H7 (cell line): ENCODE measurements around the gene TGFBR2. TPM values are rescaled to one million over a fixed set of nuclear protein-coding genes. Genes with fewer than 3 reads are reported as not detected.

ENCODE experiments used
- DNase-seq: peaks from one replicate; pipeline ENCODE4 v3.0.0; 2012
- H3K27me3 ChIP-seq: 2 replicates; pipeline ENCODE4 v1.6.0; 2011; ENCODE audit warnings: mild to moderate bottlenecking, low read length; ENCODE audit not compliant: control insufficient read depth, insufficient read depth
- H3K36me3 ChIP-seq: replicated peaks from 2 replicates; pipeline ENCODE4 v1.5.1; 2011; ENCODE audit warnings: low read length; ENCODE audit not compliant: control insufficient read depth, insufficient read depth
- H3K4me3 ChIP-seq: 2 replicates; pipeline ENCODE4 v1.5.1; 2011; ENCODE audit warnings: low read depth, mild to moderate bottlenecking, control low read depth, low read length, moderate library complexity; ENCODE audit not compliant: insufficient read depth
- total RNA-seq: library from RNA; depleted of rRNA; stranded (reverse); fragments of >200 nt; shearing (Covaris generic); gene quantifications from 2 replicates; pipeline ENCODE4 v1.2.3, GENCODE V29; 2014

The TGFBR2 gene
- total RNA-seq, 1 experiment from 2014 or later = 4.3 TPM

GRCh38 chr3:30631243-30631904 lies 25.0 kb downstream of the TGFBR2 start:
- DNase-seq = no peak
- H3K27me3 ChIP-seq = no peaks in the 10 kb centered on the region

DNA sequence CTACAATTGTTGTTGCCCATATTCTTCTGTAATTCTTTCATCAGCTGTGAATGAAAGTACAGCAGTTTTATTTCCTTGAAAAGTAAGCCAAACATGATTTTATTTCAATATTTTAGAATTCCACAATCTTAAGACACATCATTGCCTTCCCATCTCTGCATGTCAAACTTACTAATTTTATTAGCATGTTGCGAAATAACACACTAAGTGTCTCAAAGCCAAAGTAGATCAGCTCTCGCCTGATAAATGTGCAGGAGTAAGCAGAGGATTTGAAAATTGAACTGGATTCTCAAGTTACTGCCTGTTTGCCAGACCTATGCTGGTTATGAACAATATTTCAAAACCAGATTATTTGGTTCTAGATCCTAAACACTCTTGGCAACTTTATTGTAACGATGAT lies 25.7 kb downstream of the TGFBR2 start:
- DNase-seq = no peak
- no peak overlapping the region for H3K4me3 ChIP-seq
- no peaks in the 10 kb centered on the region for H3K27me3 ChIP-seq
- H3K36me3 ChIP-seq = peaks cover 2% of the 10 kb centered on the region; the same call in 1 of the 2 replicates

More at GRCh38 chr3:30631243-30631904, 25.0 kb downstream of the TGFBR2 start:
- Histone ChIP-seq H3K36me3 (peaks cover 2% of the 10 kb centered on the region; the same call in 1 of the 2 replicates), H3K4me3 (no peak overlapping the region)

DNA sequence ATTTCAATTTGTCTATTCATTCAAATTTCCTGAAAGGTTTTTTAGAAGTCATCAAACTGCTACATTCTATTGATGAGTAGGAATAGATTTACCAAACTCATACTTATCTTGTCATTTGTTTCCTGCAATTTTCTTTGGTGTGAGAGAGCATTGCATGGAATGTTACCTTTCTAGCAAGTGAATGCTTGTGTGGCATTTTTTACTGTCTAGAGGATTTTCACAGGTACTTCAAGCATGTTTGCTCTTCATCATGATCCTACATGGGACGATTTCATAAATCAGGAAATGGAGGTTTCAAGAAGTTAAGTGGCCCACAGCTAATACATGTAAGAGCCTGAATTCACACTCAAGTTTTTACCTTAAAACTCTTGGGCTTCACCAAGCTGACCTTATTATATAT lies 26.1 kb downstream of the TGFBR2 start:
- Histone ChIP-seq H3K36me3 (peaks cover 2% of the 10 kb centered on the region; the same call in 1 of the 2 replicates), H3K27me3 (no peaks in the 10 kb centered on the region), H3K4me3 (no peak overlapping the region)
- no peak for DNase-seq

DNA sequence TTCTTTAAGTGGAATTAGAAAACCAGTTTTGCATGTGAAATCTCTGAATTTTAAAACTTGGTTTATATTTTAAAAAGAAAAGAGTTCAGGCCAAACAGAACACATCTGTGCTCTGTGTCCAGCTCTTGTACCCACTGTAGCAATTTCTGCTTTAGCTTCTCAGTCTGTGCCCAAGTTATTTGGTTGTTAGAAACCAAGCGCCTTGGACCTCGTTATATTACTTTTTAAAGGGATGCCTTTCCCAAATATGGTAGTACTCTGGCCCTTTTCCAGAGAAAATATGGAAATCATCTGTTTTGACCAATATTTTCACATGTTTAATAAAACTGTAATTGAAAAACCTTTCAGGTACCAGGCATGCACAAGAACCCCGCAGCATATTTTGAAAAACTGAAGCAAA lies 27.3 kb downstream of the TGFBR2 start:
- no peak for DNase-seq
- H3K36me3 ChIP-seq = peaks cover 2% of the 10 kb centered on the region; the same call in 1 of the 2 replicates

DNA sequence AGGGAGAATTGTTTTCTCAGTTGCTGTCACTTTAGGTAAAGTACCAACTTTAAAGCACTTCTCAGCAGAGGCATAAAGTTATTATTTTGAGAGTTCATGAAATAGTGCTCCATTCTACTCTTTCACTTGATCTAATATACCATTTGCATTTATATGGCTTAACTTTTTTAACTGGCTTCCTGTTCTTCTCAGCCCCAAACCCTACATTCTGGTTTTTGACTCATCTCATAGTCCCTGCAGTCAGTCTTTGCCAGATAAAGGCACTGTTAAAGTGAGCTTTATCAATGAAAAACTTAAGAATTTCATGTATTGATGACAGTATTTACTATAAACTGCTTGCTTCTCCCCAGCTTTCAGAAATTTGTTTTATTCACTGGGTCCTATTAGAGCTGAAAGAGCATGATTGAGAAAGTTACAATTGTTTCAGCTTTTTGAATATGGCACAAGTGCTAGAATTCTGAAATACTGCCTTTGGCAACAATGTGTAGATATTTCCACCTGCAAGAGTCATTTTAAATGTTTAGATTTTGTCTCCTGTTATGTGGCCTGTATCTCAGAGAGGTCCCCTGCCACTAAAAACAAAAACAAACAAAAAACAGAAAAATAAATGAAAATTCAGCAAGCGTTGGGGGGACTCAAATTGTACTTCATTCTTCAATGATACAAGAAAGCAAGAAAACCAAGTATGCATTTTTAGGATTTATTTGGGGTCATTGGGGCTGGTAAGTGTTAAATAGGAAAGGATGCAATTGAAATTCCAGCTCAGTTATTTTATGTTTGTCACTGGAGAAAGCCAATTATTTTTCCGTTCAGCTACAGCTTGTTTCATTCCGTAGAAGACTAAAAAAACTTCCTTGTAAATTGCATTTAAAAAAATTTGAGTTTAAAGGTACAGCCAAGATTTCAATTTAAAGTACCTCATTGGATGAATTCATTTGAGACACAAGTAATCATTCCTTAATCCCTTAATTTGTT lies 28.6 kb downstream of the TGFBR2 start:
- Histone ChIP-seq H3K36me3 (no peaks in the 10 kb centered on the region), H3K4me3 (no peak overlapping the region), H3K27me3 (no peaks in the 10 kb centered on the region)
- DNase-seq = no peak

More for the DNA sequence above, 27.3 kb downstream of the TGFBR2 start:
- Histone ChIP-seq H3K27me3 (no peaks in the 10 kb centered on the region), H3K4me3 (no peak overlapping the region)

DNA sequence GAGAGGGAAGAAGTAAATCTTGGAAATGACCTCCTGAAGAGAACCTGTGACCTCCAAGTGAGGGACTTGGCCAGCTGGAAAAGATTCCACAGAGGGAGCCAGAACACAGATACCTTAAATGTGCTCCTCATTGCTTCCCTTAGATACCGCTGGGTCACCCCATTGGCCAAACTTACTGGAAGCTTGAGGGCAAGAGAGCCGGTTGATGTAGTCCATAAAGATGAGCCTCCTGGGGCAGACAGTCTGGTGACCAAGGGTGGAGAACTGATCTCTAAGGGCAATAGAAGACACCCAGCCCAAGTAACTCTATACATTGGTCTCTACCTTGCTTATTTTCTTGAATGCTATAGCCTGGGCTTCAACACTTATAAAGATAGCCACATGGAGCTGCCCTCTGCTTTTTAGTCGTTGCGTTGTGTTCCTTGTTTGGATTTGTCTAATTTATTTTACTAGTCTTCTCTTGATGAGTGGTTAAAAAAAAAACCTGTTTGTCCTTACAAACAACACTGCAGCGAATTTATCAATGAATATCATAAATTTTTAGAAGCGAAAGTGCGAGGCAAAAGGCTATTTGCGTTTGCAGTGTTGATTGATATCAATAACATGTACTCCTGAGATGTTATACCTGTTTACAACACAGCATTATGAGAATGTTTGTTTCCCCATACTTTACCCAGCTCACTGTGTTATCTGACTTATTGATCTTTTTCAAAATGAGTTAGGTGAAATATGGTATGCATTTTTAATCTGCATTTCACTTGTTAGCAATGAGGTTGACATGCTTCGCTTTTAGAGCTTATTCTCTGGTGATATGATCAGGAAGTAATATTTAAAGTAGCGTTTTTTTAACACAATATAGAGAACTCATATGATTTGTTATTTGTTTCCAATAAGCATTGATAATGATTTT lies 31.2 kb downstream of the TGFBR2 start:
- Histone ChIP-seq H3K4me3 (no peak overlapping the region), H3K27me3 (no peaks in the 10 kb centered on the region), H3K36me3 (no peaks in the 10 kb centered on the region)
- no peak for DNase-seq

- Histone ChIP-seq H3K4me3 (no peak overlapping the region), H3K27me3 (no peaks in the 10 kb centered on the region), H3K36me3 (no peaks in the 10 kb centered on the region)
- no peak for DNase-seq
These were observed 32.4 kb downstream of the TGFBR2 start for GRCh38 chr3:30638685-30639412.

- Histone ChIP-seq H3K4me3 (no peak overlapping the region), H3K36me3 (no peaks in the 10 kb centered on the region), H3K27me3 (no peaks in the 10 kb centered on the region)
- DNase-seq = no peak
These were observed 33.5 kb downstream of the TGFBR2 start for GRCh38 chr3:30639937-30640336.

DNA sequence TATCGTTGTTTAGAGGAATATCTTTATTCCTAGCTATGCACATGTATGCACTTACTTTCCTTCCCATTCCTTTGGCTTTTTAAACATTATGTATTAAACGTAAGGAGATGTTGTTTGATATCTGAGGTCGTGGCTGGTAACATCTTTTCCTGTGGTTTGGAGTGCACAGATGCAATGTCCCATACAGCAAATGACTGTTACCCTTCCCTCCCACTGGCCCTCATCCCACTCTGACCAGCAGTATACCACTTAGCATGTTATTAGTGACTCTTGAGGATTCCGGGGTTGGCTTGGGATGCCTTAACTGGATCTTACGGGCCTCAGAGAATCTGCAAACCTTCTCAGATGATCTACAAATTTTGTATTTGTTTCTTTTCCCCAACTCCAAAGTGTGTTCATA lies 34.5 kb downstream of the TGFBR2 start:
- H3K4me3 ChIP-seq = no peak overlapping the region
- no peak for DNase-seq

DNA sequence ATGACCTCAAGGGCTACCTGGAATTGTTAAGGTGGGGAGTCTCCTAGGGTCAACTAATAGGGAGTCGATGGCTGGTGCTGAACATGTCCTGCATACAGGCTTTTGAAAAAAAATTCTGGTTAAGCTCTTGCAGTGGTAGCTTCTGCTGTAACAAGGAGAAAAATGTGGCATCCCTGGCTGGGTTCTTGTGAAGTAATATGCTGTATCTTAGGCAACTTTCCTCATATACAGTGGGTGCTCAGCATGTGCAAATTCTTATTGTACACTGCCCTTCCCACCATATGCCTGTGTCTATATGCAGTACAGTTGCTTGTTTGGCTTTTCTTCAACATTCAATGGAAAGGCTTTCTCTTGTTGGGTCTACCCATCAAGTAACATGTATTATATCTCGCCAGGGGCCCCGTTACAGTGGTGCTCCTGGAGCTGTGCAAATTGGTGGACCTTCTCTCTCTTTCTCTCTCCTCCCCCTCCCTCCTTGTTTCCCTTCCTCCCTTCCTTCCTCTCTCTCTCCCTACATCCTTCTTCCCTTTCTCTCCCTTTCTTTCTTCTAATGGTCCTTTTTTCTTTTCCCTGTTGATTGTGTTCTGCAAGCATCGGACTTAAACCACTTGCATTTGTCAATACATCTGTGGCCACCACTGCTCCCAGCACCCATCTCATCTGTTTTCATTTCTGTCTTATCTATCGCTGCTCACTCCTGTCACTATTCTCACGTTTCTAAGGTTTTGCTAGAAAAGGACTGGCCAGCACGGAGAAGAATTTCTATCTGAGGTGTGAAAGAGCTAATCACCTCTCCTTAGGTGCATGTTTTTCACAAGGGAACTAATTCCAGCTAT lies 35.2 kb downstream of the TGFBR2 start:
- Histone ChIP-seq H3K36me3 (peaks cover 4% of the 10 kb centered on the region), H3K4me3 (no peak overlapping the region), H3K27me3 (no peaks in the 10 kb centered on the region)
- no peak for DNase-seq

More for the DNA sequence above, 34.5 kb downstream of the TGFBR2 start:
- Histone ChIP-seq H3K27me3 (no peaks in the 10 kb centered on the region), H3K36me3 (peaks cover 2% of the 10 kb centered on the region)

DNA sequence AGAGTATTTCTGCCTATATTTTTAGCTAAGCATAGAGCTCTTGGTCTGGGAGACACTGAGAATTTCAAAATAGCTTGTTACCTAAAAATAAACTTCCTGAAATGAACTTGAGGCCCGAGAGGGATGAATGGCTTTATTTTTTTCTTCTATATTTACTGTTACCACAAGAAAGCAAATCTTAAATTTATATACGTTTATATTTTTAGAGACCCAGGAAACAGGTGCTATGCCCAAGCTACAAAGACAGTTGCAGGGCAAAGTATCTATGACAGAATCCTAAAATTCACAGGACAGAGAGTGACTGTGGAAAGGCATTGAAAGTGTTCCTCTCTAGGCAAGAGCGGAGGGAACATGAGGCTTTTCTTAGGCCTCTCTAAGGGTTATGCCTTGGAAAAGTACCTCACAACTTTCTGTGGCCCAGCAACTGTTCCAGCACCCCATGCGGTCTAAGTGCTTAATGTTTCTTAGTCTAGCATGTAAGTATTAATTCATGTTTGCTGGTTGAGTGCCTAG lies 36.5 kb downstream of the TGFBR2 start:
- no peak overlapping the region for H3K4me3 ChIP-seq
- DNase-seq = no peak
- H3K27me3 ChIP-seq = no peaks in the 10 kb centered on the region
- peaks cover 7% of the 10 kb centered on the region for H3K36me3 ChIP-seq

GRCh38 chr3:30643763-30644462 lies 37.5 kb downstream of the TGFBR2 start:
- H3K36me3 ChIP-seq = peaks cover 7% of the 10 kb centered on the region
- H3K27me3 ChIP-seq = no peaks in the 10 kb centered on the region
- H3K4me3 ChIP-seq = no peak overlapping the region
- DNase-seq = no peak
